ENCODE data around the gene KRTCAP3.

Gene KRTCAP3

DNA sequence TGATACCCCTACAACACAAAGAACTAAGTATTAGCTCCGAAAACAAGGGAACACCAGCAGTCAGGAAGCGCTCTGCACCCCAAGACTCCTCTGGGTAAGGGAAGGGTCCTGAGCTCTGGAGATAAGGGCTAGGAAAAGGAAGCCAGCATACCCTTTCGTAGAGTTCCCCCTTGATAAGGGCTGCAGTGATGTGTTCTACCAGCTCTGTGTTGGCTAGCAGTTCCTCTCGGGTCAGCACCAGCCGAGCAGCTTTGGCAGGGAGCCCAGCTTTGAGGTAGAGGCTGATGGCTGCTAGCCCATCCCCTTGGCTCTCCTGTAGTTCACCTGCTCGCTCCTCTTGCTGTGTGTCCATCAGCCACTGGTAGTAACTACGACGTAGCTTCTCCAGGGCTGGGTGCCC lies 18.9 kb downstream of the KRTCAP3 start:
- H3K4me3 ChIP-seq (ENCODE audit: low read depth, low read length): no peak overlapping the region
- TF ChIP-seq, protein P1, sequence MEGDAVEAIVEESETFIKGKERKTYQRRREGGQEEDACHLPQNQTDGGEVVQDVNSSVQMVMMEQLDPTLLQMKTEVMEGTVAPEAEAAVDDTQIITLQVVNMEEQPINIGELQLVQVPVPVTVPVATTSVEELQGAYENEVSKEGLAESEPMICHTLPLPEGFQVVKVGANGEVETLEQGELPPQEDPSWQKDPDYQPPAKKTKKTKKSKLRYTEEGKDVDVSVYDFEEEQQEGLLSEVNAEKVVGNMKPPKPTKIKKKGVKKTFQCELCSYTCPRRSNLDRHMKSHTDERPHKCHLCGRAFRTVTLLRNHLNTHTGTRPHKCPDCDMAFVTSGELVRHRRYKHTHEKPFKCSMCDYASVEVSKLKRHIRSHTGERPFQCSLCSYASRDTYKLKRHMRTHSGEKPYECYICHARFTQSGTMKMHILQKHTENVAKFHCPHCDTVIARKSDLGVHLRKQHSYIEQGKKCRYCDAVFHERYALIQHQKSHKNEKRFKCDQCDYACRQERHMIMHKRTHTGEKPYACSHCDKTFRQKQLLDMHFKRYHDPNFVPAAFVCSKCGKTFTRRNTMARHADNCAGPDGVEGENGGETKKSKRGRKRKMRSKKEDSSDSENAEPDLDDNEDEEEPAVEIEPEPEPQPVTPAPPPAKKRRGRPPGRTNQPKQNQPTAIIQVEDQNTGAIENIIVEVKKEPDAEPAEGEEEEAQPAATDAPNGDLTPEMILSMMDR (IDR thresholded peaks at IDR 0.05; ENCODE audit: borderline replicate concordance, insufficient read depth, low read depth, low read length): no peak

DNA sequence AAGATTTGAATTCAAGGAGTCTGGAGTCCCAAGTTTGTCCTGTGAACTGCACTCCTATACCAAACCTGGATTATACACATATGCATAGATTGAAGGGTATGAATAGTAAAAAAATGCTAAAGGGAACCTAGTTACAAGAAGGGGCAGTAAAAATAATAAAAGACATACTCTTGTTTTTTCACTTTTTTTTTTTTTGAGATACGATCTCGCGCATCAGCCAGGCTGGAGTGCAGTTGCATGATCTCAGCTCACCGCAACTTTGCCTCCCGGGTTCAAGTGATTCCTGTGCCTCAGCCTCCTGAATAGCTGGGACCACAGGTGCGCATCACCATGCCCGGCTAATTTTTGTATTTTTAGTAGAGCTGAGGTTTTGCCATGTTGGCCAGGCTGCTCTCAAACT lies 22.3 kb downstream of the KRTCAP3 start:
- TF ChIP-seq, protein P1 (IDR thresholded peaks at IDR 0.05; ENCODE audit: borderline replicate concordance, insufficient read depth, low read depth, low read length): no peak
- no peak overlapping the region for H3K4me3 ChIP-seq (ENCODE audit: low read depth, low read length)

DNA sequence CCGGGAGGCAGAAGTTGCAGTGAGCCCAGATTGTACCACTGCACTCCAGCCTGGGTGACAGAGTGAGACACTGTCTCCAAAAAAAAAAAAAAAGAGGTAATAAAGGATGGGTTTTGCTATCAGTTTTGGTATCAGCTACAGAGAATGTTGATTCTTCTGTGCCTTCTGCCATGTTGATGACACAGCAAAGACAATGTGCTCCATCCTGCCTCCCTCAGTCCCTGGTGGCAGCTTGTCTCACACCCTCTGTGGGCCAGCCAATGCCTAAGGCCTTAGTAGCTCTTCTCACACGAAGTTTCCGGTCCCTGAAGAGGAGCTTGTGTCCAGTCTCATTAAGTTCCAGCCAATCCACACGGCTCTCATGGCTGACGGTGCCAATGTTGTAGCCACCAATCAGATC lies 29.8 kb downstream of the KRTCAP3 start:
- TF ChIP-seq, protein P1 (IDR thresholded peaks at IDR 0.05; ENCODE audit: borderline replicate concordance, insufficient read depth, low read depth, low read length): no peak
- no peak overlapping the region for H3K4me3 ChIP-seq (ENCODE audit: low read depth, low read length)

GRCh38 chr2:27485496-27485895 lies 43.3 kb downstream of the KRTCAP3 start:
- TF ChIP-seq, protein P1 (IDR thresholded peaks at IDR 0.05; ENCODE audit: borderline replicate concordance, insufficient read depth, low read depth, low read length): no peak
- H3K4me3 ChIP-seq (ENCODE audit: low read depth, low read length): no peak overlapping the region

DNA sequence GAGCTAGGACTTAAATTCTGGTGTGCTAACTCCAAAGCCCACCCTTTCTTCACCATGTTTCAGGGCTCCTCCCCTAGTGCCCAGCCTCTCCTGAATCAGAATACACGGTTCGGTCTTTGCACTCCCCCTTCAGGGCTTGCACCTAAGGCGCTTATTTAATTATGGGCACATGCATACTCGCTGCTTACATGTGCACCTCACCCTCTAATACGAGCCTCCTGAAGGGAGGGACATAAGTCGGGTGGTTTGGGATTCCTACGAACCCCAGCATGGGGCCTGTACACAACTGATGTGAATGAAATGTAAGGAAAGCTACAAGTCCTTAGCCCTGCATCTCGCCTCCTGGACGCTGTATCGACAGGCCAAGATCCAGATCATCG lies 46.9 kb downstream of the KRTCAP3 start:
- peak overlapping the region; percentile 49 for H3K4me3 ChIP-seq (ENCODE audit: low read depth, low read length)
- TF ChIP-seq, protein P1 (IDR thresholded peaks at IDR 0.05; ENCODE audit: borderline replicate concordance, insufficient read depth, low read depth, low read length): no peak

- TF ChIP-seq, protein P1 (IDR thresholded peaks at IDR 0.05; ENCODE audit: borderline replicate concordance, insufficient read depth, low read depth, low read length): no peak
- H3K4me3 ChIP-seq (ENCODE audit: low read depth, low read length): peak within 1 kb of the TSS; percentile 49
These were observed 47.6 kb downstream of the KRTCAP3 start, which contains the start of gene IFT172 for GRCh38 chr2:27489498-27490397. Gene IFT172 (minus strand): TSS chr2:27489743. CDS start chr2:27489653, 90 bp downstream.

- no peak overlapping the region for H3K4me3 ChIP-seq (ENCODE audit: low read depth, low read length)
- TF ChIP-seq, protein P1 (IDR thresholded peaks at IDR 0.05; ENCODE audit: borderline replicate concordance, insufficient read depth, low read depth, low read length): no peak
These were observed 50.4 kb downstream of the KRTCAP3 start for GRCh38 chr2:27492557-27492956.
